Naive thymus-derived CD4-positive, alpha-beta T cell (primary cell): ENCODE results near the gene ERVH48-1. TPM values are rescaled to one million over a fixed set of nuclear protein-coding genes. Genes with fewer than 3 reads are reported as not detected.
"Not testable (repeated sequence)": the region's sequence is repeated elsewhere in the genome, so short reads cannot be mapped to it uniquely, and the experiment has no call there.

ENCODE experiments used
- ATAC-seq: fragments of 150-1000 bp; cut with Tn5 transposase; 2 replicates; pipeline ENCODE4 v1.10.0; 2021; ENCODE audit warnings: mild to moderate bottlenecking, moderate library complexity
- CTCF ChIA-PET: fragments of 350-600 bp; sonication (Branson Sonifier 250); formaldehyde crosslinking; loops from one replicate; lab custom pipeline; 2021; ENCODE audit warnings: antibody characterized with exemption; lab: Charles Lee
- POLR2A ChIA-PET: fragments of 350-600 bp; sonication (Branson Sonifier 250); formaldehyde crosslinking; loops from one replicate; lab custom pipeline; 2021; ENCODE audit warnings: antibody characterized with exemption, inconsistent platforms; lab: Charles Lee
- DNase-seq, 9 donors: peaks; one replicate each; pipeline versions ENCODE4 v3.0.0 to v3.0.0-alpha.2; 2020 to 2022; ENCODE audit warnings: mixed read lengths in 1 of 9
- H3K27ac ChIP-seq: one replicate; pipeline ENCODE4 v1.7.0; 2013; ENCODE audit warnings: mild to moderate bottlenecking, low read depth, low read length, moderate library complexity
- H3K27me3 ChIP-seq, 2 donors: one replicate each; pipeline ENCODE4 v1.7.0; 2013; ENCODE audit warnings: low read length in 2 of 2, mild to moderate bottlenecking in 2 of 2, moderate library complexity in 2 of 2; ENCODE audit not compliant: control insufficient read depth in 2 of 2, insufficient read depth in 2 of 2
- H3K36me3 ChIP-seq, 3 experiments: 1 replicate in 2 of 3; 2 replicates in 1 of 3; pipeline ENCODE4 v1.7.0; 2013; ENCODE audit warnings: low read length in 3 of 3, mild to moderate bottlenecking in 3 of 3, moderate library complexity in 1 of 3; ENCODE audit not compliant: insufficient read depth in 3 of 3, control insufficient read depth in 2 of 3
- H3K4me1 ChIP-seq, 2 donors: one replicate each; pipeline ENCODE4 v1.7.0; 2013; ENCODE audit warnings: low read length in 2 of 2, mild to moderate bottlenecking in 2 of 2, moderate library complexity in 1 of 2; ENCODE audit not compliant: control insufficient read depth in 2 of 2, insufficient read depth in 2 of 2
- H3K4me3 ChIP-seq: 2 replicates; pipeline ENCODE4 v1.7.0; 2013; ENCODE audit warnings: mild to moderate bottlenecking, low read length
- H3K9me3 ChIP-seq, 3 experiments: 1 replicate in 2 of 3; 2 replicates in 1 of 3; pipeline ENCODE4 v1.7.0; 2013; ENCODE audit warnings: low read length in 3 of 3; ENCODE audit not compliant: control insufficient read depth in 2 of 3
- H3K27ac Mint-ChIP-seq, 9 donors: one replicate each; pipeline ENCODE4 v1.8.0; 2020 to 2022; ENCODE audit warnings: mixed read lengths in 9 of 9, mild to moderate bottlenecking in 8 of 9, moderate library complexity in 5 of 9, inconsistent platforms in 2 of 9
- H3K27me3 Mint-ChIP-seq, 5 donors: one replicate each; pipeline ENCODE4 v1.8.0; 2021 to 2022; ENCODE audit warnings: mixed read lengths in 5 of 5, mild to moderate bottlenecking in 1 of 5
- H3K36me3 Mint-ChIP-seq, 5 donors: one replicate each; pipeline ENCODE4 v1.8.0; 2020 to 2022; ENCODE audit warnings: mixed read lengths in 5 of 5, mild to moderate bottlenecking in 3 of 5, inconsistent platforms in 1 of 5
- H3K4me1 Mint-ChIP-seq, 7 donors: one replicate each; pipeline ENCODE4 v1.8.0; 2020 to 2022; ENCODE audit warnings: mixed read lengths in 7 of 7, mild to moderate bottlenecking in 3 of 7, inconsistent platforms in 1 of 7
- H3K4me3 Mint-ChIP-seq, 10 donors: one replicate each; pipeline ENCODE4 v1.8.0; 2020 to 2022; ENCODE audit warnings: mild to moderate bottlenecking in 10 of 10, mixed read lengths in 10 of 10, moderate library complexity in 6 of 10, inconsistent platforms in 2 of 10
- H3K9me3 Mint-ChIP-seq, 11 donors: one replicate each; pipeline ENCODE4 v1.8.0; 2020 to 2022; ENCODE audit warnings: mixed read lengths in 11 of 11, mild to moderate bottlenecking in 4 of 11, inconsistent platforms in 1 of 11, moderate library complexity in 1 of 11
- intact Hi-C, 2 donors: fragments of 100-400 bp; cut with micrococcal nuclease; formaldehyde crosslinking; loops; one replicate each; pipeline ENCODE4 v1.15.1; 2023
- polyA plus RNA-seq, 2 donors: library from polyadenylated mRNA; unstranded; fragments of 300-500 nt; fragmentation: Illumina TruSeq; gene quantifications; one replicate each; pipeline ENCODE4 v1.2.3, GENCODE V29; 2021
- total RNA-seq, 6 experiments: library from RNA in 5 of 6; stranded (reverse) in 5 of 6; gene quantifications; 1 replicate in 5 of 6; 2 replicates in 1 of 6; pipeline ENCODE4 v1.2.3 and lab custom pipeline; 2021 to 2026

ERVH48-1 gene
- total and polyA plus RNA-seq, 7 experiments from 2014 or later = 0.17 to 2.8 (median 0.65) TPM

DNA sequence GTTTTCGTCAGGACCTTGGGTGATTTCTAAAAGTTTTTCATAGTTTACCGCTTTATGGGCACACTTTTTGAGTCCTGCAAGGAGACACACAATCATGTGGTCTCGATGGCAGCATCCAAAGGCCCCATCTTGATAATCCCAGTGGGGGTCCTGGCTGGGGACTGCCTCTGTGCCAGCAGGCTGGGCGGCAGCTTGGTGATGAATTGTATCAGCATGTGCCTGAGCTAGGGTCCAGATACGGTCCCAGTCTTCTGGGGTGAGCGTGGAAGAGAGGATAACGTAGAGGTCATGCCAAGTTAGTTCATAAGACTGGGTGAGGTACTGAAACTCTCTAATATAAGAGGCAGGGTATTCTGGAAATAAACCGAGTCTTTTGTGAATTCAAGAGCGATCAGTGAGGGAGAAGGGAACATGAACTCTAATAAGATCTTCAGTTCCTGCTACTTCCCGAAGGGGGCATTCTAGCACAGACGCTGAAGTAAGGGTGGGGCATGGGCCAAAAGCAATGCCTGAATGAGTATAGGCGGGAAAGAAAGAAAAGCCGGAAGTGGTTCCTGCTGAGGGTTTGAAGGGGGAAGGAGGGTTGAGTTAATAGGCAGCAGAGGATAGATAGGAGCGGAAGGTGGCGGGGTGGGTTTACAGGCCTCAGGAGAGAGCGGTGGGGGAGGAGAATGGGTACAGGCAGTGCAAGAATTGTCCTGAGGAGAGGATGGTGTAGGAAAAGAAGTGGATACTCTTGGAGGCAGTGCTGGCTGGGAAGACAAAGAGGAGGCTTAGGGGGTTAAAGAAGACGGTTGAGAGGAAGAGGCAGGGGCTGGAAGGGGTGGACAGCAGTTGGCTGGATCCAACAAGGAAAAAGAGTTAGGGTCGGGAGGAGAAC is 1.6 kb downstream of the ERVH48-1 start:
- H3K4me1 ChIP-seq = peaks cover 9 to 17% of the 10 kb centered on the region in 2 donors
- no peaks in the 10 kb centered on the region for H3K27me3 Mint-ChIP-seq
- no peaks in the 10 kb centered on the region for H3K27me3 ChIP-seq
- H3K36me3 Mint-ChIP-seq = no peaks in the 10 kb centered on the region
- H3K9me3 ChIP-seq = no peaks in the 10 kb centered on the region
- ChIA-PET CTCF (no interaction called here), POLR2A (no interaction called here)
- intact Hi-C loops = loop anchor here (1.0 to 5.0 kb wide), 4 partner anchors 49 to 724 kb away; partner anchors contain the start of gene PKNOX1 (in 2 of the 2)
- peaks cover 10 to 25% (median 20%) of the 10 kb centered on the region in 7 donors for H3K4me1 Mint-ChIP-seq
- no peak overlapping the region for H3K27ac ChIP-seq
- peak; percentile 19 to 84 (median 75) for DNase-seq
- peak overlapping the region; percentile 33 to 92 (median 75) for H3K27ac Mint-ChIP-seq
- peak overlapping the region in 9 of 10 donors; percentile 25 to 85 (median 60) for H3K4me3 Mint-ChIP-seq
- H3K36me3 ChIP-seq = no peaks in the 10 kb centered on the region
- peak; percentile 91 for ATAC-seq
- peaks cover 0 to 1% (median 0%) of the 10 kb centered on the region in 11 donors for H3K9me3 Mint-ChIP-seq
- peak overlapping the region; percentile 22 for H3K4me3 ChIP-seq

DNA sequence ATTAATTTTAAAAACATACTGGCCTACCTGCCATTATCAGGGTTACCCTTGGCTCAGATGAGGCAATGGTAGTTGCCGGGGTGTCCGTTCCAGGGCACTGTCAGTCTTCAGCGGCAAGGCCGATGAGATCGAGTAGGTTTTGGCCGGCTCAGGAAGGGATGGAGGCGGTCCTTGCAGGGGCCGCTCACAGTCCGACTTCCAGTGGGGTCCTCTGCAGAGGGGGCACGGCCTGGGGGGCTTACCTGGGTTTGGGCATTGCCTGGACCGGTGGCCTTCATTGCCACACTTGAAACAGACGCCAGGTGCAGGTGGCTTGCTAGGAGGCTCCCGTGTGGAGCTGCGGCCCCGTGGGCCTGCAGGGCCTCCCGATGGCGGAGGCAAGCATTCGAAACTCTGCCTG is 2.5 kb downstream of the ERVH48-1 start:
- no peak overlapping the region for H3K4me3 ChIP-seq
- H3K36me3 ChIP-seq = no peaks in the 10 kb centered on the region
- no peak for DNase-seq
- no peaks in the 10 kb centered on the region for H3K27me3 ChIP-seq
- peak overlapping the region in 1 of 9 donors; percentile 33 for H3K27ac Mint-ChIP-seq
- no peak overlapping the region for H3K4me3 Mint-ChIP-seq
- intact Hi-C loops = loop anchor here (1.0 to 5.0 kb wide), 4 partner anchors 49 to 724 kb away; partner anchors contain the start of gene PKNOX1 (in 2 of the 2)
- peaks cover 0 to 1% (median 0%) of the 10 kb centered on the region in 11 donors for H3K9me3 Mint-ChIP-seq
- H3K27me3 Mint-ChIP-seq = no peaks in the 10 kb centered on the region
- peaks cover 9 to 17% of the 10 kb centered on the region in 2 donors for H3K4me1 ChIP-seq
- H3K4me1 Mint-ChIP-seq = peaks cover 10 to 25% (median 20%) of the 10 kb centered on the region in 7 donors
- ChIA-PET POLR2A (no interaction called here), CTCF (no interaction called here)
- H3K27ac ChIP-seq = no peak overlapping the region
- no peaks in the 10 kb centered on the region for H3K9me3 ChIP-seq
- H3K36me3 Mint-ChIP-seq = no peaks in the 10 kb centered on the region
- ATAC-seq = no peak

DNA sequence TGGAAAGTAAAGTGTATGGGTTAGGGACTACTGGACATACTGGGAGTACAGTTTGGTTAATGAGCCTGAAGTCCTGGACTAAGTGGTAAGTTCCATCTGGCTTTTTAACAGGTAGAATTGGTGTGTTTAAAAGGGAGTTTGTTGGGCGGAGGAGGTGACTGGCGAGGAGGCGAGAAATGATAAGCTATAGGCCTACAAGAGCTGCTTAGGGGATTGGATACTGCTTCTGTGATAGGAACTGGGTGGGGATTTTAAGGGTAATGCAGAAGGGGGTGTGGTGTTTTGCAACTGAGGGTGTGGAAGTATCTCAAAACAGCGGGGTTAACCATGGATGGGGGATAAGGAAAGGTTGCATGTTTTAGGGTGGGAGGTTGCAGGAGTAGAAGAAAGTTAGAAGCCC is 3.5 kb downstream of the ERVH48-1 start:
- H3K4me1 ChIP-seq = peaks cover 9 to 17% of the 10 kb centered on the region in 2 donors
- intact Hi-C loops = loop anchor here in 1 of 2 donors (5.0 kb wide), 2 partner anchors 50 to 725 kb away; partner anchors contain the start of gene PKNOX1
- Mint-ChIP-seq H3K27ac (no peak overlapping the region), H3K27me3 (no peaks in the 10 kb centered on the region), H3K36me3 (no peaks in the 10 kb centered on the region), H3K4me1 (peaks cover 10 to 25% (median 20%) of the 10 kb centered on the region in 7 donors), H3K4me3 (no peak overlapping the region), H3K9me3 (peaks cover 0 to 1% (median 0%) of the 10 kb centered on the region in 11 donors)
- no peaks in the 10 kb centered on the region for H3K27me3 ChIP-seq
- ChIA-PET POLR2A (no interaction called here), CTCF (interaction anchor here (0.6 to 0.7 kb wide), 2 partner anchors 420 to 1754 kb away, joined by 3 read pairs; no protein-coding TSS in a partner anchor)
- DNase-seq (no peak), ATAC-seq (no peak)
- H3K4me3 ChIP-seq = no peak overlapping the region
- H3K27ac ChIP-seq = no peak overlapping the region
- no peaks in the 10 kb centered on the region for H3K9me3 ChIP-seq
- H3K36me3 ChIP-seq = no peaks in the 10 kb centered on the region

DNA sequence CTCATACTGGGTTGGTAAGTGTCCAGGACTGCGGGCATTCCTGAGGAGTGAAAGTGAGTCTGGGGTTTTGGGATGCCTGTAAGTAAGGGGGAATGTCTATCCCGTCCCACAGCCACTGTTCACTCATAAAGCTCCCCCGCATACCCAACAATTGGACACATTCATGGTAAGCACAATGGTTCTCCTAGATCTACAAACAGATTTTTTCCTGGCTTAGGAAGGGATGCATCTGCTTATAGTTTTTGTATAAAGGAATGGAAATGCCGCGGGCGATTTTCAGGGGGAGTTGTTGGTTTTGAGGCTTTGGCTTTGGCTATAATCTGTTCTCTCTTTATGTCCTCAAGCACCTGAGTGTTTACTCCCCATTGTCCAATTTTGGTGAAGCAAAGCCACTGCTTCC is 7.1 kb downstream of the ERVH48-1 start:
- intact Hi-C loops = no loop called here
- CTCF ChIA-PET = no interaction called here
- no peaks in the 10 kb centered on the region for H3K27me3 Mint-ChIP-seq

GRCh38 chr21:42913476-42913875 is 12.0 kb downstream of the ERVH48-1 start:
- Mint-ChIP-seq H3K4me1 (no peaks in the 10 kb centered on the region), H3K4me3 (no peak overlapping the region), H3K27me3 (no peaks in the 10 kb centered on the region), H3K27ac (peak overlapping the region in 3 of 9 donors; percentile 19 to 67 (median 64)), H3K9me3 (no peaks in the 10 kb centered on the region), H3K36me3 (peaks cover 0 to 12% (median 7%) of the 10 kb centered on the region in 5 donors)
- CTCF ChIA-PET = no interaction called here
- Histone ChIP-seq H3K36me3 (peaks cover 0 to 39% (median 3%) of the 10 kb centered on the region in 3 experiments), H3K4me1 (no peaks in the 10 kb centered on the region), H3K9me3 (no peaks in the 10 kb centered on the region), H3K27ac (no peak overlapping the region), H3K27me3 (no peaks in the 10 kb centered on the region), H3K4me3 (no peak overlapping the region)
- intact Hi-C loops = no loop called here
- DNase-seq (no peak), ATAC-seq (no peak)
- POLR2A ChIA-PET = interaction anchor here (0.7 kb wide), 1 partner anchor 58 kb away, joined by 3 read pairs; no protein-coding TSS in a partner anchor

More for the DNA sequence above, 7.1 kb downstream of the ERVH48-1 start:
- Histone ChIP-seq H3K4me1 (no peaks in the 10 kb centered on the region), H3K4me3 (no peak overlapping the region), H3K9me3 (no peaks in the 10 kb centered on the region), H3K27ac (no peak overlapping the region), H3K36me3 (peaks cover 0 to under 1% (median 0%) of the 10 kb centered on the region in 3 experiments), H3K27me3 (no peaks in the 10 kb centered on the region)
- H3K36me3 Mint-ChIP-seq = peaks cover 0 to 4% (median 0%) of the 10 kb centered on the region in 5 donors
- H3K27ac Mint-ChIP-seq = peak overlapping the region in 3 of 9 donors; percentile 44 to 69 (median 53)
- no peak for DNase-seq
- no peak overlapping the region for H3K4me3 Mint-ChIP-seq
- H3K4me1 Mint-ChIP-seq = peaks cover 0 to 2% (median 1%) of the 10 kb centered on the region in 7 donors
- no peak for ATAC-seq
- POLR2A ChIA-PET = no interaction called here
- H3K9me3 Mint-ChIP-seq = peaks cover 0 to 1% (median 0%) of the 10 kb centered on the region in 11 donors

- H3K27ac ChIP-seq, POLR2A ChIA-PET, H3K27me3 ChIP-seq, H3K27ac Mint-ChIP-seq, H3K4me3 ChIP-seq, H3K27me3 Mint-ChIP-seq, intact Hi-C loops, ATAC-seq, CTCF ChIA-PET, H3K9me3 Mint-ChIP-seq, DNase-seq, H3K4me1 Mint-ChIP-seq, H3K4me3 Mint-ChIP-seq, H3K9me3 ChIP-seq, H3K4me1 ChIP-seq: not testable (repeated sequence)
- H3K36me3 ChIP-seq = peaks cover under 1 to 43% (median 3%) of the 10 kb centered on the region in 3 experiments
- H3K36me3 Mint-ChIP-seq = peaks cover 0 to 14% (median 8%) of the 10 kb centered on the region in 5 donors
Observed at GRCh38 chr21:42911920-42912319, 13.5 kb downstream of the ERVH48-1 start.
